ENCODE data around the gene SLC2A13. TPM values are rescaled to one million over a fixed set of nuclear protein-coding genes. Genes with fewer than 3 reads are reported as not detected.
A peak's percentile ranks its signal among the peaks of the same experiment; 100 is the strongest.

SLC2A13 gene
- total RNA-seq (2014; rRNA removed; shearing (Covaris generic)): 44.3 and 47.9 TPM in 2 replicates
- polyA plus RNA-seq (2014; cell fraction: nucleus; rRNA removed): 19.2 and 25.2 TPM in 2 replicates

DNA sequence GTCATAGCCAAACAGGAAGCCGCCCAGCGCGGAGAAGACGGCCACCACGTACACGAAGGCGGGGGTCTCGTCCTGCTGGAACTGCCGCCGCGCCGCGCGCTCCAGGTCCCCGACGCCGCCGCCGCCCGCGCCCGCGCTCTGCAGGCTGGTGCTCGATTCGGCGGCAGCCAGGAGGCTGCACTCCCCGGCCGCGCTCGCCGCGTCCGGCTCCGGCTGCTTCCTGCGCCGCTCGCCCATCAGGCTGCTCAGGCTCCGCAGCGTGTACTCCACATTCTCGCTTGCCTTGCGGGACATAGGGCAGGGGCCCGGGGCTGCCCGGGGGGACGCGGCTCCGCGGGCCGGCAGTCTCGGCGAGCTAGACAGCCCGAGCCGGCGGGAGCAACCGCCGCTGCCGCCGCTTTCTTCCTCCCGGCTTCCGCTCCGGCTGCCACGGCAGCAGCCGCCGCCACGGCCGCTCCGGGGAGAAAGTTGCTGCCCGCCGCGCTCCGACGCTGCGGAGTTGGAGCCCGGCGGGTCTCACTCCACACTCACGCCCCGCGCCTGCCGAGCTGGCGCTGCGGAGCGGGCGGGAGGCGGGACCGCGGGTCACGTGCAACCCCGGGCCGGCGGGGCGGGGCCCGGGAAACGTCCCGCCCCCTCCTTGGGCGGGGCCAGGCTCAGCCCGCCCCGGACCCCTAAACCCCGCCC is at the start of gene SLC2A13:
TSS of gene SLC2A13 (minus strand) at position 567 of the 687 bp plus-strand sequence. CDS start at position 294, 273 bp downstream.
- peak; percentile 66 for DNase-seq (ENCODE audit: extremely low read depth, low read depth)

DNA sequence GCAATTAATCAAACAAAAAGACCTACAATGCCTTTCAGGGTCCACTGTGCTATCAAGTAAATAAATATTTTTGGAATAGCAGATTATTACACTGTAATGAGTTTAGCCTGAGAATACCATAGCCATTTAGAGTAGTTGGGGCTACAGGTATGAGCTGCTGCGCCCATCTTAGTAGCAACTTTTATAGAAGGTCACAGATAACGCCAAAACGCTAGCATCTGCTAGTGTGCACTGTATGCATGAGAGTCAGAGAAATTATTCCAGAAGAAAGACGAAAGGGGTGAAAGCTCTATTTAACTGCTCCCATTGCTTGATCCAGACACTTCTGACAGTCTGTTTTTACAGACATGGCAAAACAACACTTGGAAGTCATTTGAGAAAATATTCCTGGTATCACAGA is 48.5 kb upstream of the SLC2A13 start:
- no peak for DNase-seq (ENCODE audit: extremely low read depth, low read depth)

DNA sequence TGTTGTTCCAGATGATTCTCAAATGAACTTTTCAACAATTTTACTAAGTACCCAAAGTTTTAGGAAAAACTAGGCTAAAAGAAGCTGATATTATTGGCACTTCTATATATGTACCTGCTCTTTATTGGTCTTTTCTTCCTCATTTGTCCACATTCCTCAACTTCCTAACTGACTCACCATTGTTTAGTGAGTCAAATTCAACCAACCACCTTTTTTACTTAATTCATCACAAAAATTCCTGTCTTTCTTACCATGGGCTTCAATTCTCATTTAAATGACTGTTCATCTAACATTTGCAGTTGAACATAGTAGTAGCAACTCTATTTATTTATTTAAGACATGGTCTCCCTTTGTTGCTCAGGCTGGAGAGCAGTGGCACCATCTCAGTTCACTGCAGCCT is 47.6 kb upstream of the SLC2A13 start:
- no peak for DNase-seq (ENCODE audit: extremely low read depth, low read depth)

DNA sequence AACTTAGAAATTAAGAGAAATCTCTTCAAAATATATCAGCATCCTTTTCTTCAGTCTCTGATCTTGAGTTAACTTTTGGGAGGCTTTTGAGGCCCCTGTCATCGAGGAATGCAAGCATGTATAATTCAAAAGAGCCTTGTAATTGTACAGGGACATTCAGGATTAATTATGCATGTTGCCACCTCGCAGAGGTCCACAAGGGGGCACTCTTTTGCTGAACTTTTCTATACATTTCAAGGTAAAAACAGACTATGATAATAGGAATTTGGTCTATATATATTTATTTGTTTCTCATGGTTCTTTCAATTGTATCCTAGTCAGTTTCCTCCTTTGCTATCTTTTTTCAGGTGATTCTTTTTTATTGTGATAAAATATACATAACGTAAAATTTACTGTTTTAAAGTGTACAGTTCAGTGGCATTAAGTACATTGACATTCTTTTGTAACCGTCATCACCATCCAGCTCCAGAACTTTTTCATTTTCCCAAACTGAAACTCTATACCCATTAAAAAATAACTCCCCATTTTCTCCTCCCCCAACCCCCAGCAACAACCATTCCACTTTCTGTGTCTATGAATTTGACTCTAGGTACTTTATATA is 47.0 kb upstream of the SLC2A13 start:
- DNase-seq (ENCODE audit: extremely low read depth, low read depth): peak; percentile 51

DNA sequence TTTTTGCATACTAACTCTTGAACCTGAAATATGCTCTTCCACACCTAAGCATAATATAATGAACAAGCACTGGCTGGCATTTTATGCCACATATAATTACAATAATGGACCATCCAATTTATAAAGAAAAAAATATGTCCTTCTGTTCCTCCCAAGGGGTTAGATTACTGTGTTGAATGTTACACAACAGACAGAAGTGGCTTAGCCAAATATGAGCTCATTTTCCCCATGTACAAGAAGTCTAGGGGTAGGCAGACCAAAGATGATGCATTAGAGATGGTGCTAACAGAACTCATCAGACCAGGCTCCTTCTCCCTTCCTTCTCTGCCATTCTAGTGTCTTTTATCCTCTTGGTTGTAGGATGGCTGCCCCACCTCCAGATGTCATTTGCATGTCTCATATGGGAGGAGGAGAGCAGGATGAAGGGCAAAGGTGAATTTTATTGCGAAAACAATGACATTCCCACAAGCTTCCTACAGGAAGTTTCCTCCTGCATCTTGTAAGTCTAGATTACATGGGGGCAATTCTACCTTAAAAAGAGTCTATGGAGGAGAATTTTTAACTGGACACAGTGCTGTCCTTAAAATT is 43.9 kb upstream of the SLC2A13 start:
- DNase-seq (ENCODE audit: extremely low read depth, low read depth): no peak

DNA sequence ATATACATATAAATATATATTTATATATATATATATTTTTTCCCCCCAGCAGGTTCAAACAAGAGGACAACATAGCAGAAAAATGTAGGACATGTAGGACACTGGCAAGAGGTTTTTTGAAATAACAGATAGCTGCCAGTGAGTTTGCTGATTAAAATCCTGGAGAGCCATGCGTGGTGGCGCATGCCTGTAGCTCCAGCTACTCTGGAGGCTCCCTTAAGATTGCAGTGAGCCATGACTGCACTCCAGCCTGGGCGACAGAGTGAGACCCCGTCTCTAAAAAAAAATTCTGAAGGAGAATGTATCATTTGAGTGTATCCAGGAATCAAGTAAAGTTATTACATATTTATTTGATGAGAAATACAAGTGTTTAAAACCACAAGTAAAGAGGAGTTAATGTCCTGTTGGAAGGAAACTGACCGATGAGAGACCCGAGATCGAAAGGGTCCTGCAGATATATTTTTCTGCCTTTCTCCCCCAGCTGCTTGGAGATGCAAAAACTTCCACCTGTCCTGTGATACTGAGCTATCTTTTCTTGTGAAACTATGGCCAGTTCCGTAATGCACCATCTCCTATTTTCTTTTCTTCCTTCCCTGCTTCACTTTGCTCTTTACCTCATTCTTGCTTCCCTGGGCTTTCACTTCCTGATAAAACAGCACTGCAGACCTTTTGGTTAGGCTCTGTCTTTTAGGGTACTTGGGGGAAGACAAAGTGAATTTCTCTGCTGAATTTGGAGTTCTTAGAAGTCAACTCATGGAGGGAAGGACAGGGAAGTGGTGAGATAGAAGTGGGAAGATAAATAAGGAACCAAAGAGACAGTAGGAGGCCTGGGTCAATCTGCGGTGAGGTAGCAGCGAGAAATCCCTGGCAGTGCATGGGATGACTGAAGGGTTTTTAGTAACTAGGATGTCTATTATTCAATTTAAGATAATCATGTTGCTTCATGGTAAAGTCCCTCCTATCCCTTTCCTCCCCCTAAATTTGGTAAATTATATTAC is 41.2 kb upstream of the SLC2A13 start:
- DNase-seq (ENCODE audit: extremely low read depth, low read depth): no peak

DNA sequence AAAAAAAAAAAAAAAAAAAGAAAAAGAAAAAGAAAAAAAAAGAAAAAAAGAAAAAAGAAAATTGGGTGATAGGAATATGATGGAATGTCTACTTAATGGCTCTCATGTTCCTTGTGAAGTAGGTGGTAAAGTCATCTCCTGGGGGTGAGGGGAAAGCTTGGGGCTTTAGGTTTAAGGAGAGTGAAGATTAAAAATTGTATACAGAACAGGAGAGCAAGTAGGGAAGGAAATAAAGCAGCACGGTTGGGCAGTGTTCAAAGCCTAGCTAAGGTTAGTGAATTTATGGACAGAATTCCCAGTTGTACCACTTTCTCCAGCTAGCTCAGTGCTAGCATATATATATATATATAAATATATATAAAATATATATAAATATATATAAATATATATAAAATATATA is 40.0 kb upstream of the SLC2A13 start:
- DNase-seq (ENCODE audit: extremely low read depth, low read depth): no peak

DNA sequence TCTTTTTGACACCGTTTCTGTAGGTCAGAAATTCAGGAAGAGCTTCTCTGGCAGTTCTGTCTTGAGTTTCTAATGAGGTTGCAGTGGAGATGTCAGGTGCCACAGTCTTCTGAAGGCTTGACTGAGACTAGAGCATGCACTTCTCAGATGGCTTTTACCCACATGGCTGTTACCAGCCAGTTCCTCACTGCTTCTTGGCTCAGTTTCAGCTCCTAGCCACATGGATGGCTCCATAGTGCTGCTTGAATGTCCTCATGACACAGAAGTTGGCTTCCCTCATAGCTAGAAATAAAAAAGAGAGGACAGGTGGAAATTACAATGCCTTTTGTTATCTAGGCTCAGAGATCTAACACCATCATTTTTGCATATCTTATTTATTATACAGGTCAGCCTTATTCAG is 38.1 kb upstream of the SLC2A13 start:
- no peak for DNase-seq (ENCODE audit: extremely low read depth, low read depth)

DNA sequence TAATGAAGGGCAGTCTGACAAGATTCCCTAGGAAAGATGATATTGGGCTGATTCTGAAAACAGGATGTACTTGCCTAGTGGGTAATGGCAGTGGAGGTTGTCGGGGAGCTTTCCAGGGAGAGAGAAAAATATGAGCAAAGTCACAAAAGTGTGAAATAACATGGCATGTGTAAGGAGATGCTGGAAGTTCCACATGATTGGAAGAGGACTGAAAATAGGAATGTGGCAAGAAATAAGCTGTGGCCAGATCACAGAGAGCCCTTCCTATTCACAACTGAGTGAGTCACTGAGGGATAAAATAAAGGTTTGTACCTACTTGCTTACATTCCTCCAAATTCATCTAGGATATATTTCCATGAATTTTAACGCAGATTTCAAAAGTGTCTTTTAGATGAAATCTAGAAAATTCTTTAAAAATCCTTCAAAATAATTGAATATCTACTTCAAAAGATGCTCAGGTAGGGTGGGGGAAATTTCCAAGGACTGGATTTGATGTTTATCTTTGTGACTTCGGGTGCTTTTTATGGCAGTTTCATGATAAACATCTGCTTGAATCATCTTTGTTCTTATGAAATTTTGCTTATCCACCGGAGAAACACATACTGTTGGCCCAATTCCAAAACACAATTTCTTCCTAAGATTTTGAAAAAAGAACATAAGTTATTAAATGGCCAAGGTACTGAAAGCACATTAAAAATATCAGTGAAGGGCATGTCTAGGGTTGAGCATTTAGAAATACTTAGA is 36.3 kb upstream of the SLC2A13 start:
- DNase-seq (ENCODE audit: extremely low read depth, low read depth): no peak

DNA sequence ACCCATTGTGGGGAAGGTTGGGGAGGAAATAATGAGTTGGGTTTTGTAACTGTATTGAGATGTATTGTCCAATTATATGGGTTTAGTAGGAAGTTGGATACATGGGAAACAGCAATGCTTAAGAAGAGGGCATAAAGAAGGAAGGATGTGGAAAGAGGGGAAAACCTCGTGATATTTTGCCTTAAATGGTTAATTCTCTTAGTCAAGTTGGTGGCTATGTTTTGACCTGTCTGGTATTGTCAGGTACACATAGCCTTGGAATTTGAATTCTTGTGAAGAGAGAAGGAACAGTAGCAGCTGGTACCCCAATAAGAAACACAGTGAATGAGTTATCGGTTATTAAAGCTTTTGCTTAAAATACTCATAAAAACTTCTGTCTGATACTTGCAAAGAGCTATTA is 32.6 kb upstream of the SLC2A13 start:
- DNase-seq (ENCODE audit: extremely low read depth, low read depth): no peak

DNA sequence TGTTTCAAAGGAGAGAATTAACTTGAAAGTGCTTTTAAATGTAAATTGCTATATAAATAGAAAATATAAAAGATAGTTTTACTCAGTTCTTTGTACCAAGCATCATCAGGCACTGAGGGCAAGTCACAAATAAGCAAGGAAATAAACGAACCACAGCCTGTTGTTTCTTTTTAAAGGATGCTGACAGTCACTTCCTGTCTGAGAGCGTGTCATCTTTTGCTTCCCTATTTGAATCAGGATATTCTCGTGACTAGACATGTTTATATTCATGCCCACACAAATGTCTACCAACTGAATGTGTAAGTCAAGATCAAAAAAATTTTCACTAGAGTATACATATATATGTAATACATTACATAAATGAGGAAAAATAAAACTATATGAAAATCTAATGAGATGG is 31.4 kb upstream of the SLC2A13 start:
- no peak for DNase-seq (ENCODE audit: extremely low read depth, low read depth)

DNA sequence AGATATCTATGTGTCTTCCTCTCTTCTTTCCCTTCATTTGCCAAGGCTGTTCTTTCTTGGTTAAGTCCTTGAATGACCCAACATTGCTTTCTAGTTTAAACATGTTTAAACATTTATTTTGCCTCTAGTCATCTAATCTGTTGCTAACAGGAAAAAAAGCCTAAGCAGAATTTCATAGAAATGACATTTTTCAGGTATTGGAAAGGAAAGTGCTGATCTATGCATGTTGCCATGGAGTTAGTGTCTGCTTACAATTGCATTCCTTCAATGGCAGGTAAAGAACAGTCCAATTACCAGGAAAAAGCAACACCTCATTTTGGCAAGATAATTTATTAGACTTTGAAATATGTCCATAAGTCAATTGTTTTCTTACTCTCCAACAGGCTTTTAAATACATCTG is 21.5 kb upstream of the SLC2A13 start:
- DNase-seq (ENCODE audit: extremely low read depth, low read depth): no peak

DNA sequence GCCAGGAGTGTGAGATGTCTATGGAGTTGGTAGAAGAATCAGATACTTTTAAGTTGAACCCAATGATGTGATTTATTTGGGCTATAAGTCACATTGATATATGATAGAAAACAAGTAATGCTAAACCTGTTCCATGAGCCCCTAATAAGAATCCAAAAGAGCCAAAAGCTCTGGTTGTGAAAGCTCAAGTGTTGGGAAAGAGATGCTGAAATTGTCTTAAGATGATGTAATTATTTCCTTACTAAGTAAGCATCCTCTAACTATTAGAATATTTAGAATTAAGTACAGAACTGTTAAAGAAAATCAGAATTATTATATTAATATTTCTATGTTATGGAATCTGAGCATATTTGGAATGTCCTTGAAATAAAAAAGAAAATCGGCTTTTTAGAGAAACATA is 17.6 kb upstream of the SLC2A13 start:
- DNase-seq (ENCODE audit: extremely low read depth, low read depth): no peak

DNA sequence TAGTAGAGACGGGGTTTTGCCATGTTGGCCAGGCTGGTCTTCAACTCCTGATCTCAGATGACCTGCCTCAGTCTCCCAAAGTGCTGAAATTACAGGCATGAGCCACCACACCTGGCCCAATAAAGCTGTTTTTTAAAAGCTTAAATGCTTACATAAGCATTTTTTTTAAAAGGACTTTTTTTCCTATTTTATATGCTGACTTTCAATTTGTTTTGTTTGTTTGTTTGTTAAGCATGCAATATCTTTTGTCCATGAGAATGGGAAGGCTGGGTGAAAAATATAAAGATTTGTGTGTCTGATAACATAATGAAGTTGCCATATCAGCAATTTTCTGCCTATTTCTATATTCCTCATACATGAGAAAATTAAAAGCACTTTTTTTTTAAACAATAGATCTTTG is 17.0 kb upstream of the SLC2A13 start:
- DNase-seq (ENCODE audit: extremely low read depth, low read depth): no peak

DNA sequence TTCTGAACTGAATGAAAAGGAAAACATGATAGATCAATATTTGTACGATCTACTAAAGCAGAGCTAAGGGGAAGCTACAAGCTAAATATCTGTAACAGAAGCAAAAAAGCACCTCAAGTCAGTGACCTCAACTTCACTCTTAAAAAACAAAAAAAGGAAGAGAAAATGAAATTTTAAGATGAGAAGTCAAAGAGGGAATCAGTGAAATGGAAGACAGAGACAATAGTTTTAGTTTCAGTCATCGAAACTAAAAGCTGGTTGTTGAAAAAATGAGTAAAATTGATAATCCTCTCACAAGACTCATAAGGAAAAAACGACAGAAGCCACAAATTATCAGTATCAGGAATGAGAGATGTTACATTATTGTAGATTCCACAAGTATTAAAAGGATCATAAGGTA is 11.9 kb upstream of the SLC2A13 start:
- no peak for DNase-seq (ENCODE audit: extremely low read depth, low read depth)

DNA sequence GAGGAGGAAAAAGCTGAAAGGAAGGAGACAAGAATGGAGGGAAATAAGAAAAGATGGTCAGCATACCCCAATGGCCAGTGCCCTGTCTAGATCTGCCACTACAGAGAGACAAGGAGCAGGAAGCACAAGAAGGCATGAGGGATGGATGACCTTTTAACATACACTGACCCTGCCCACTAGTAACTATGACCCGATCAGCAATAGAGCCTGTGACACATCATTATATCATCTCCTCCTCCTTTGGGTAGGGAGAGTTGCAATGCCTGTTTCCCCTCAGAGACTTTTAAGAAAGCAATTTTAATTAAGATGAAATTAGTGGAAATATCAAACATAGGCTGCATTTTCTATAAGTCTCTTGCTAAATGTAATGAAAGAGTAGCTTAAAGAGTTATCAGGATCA is 4.7 kb upstream of the SLC2A13 start:
- DNase-seq (ENCODE audit: extremely low read depth, low read depth): no peak

DNA sequence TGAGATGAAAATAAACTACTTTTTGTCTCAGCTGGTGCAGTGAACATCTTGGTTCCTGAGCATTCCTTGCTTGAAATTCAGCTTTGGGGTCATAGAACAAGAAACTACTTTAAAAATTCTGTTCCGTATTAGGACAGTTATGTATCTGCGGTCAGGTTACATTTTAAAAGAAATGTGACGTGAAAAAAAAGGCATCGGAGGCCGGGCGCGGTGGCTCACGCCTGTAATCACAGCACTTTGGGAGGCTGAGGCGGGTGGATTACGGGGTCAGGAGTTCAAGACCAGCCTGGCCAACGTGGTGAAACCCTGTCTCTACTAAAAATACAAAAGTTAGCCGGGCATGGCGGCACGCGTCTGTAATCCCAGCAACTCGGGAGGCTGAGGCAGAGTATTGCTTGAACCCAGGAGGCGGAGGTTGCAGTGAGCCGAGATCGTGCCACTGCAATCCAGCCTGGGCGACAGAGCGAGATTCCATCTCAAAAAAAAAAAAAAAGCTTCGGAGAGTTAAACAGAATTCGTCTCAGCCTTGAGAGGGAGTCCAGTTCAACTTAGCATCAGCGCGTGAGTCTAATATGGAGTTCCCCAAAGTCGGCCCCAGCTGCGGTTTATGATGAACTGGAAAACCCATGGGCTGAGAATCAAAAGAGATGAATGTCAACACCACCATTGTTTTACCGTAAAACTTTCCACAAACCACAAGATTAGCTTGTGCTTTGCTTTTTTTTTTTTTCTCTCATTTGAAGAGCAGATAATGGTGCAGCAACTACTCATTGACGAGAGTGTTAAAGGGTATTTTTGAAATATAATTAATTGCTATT is 2.1 kb upstream of the SLC2A13 start:
- no peak for DNase-seq (ENCODE audit: extremely low read depth, low read depth)

DNA sequence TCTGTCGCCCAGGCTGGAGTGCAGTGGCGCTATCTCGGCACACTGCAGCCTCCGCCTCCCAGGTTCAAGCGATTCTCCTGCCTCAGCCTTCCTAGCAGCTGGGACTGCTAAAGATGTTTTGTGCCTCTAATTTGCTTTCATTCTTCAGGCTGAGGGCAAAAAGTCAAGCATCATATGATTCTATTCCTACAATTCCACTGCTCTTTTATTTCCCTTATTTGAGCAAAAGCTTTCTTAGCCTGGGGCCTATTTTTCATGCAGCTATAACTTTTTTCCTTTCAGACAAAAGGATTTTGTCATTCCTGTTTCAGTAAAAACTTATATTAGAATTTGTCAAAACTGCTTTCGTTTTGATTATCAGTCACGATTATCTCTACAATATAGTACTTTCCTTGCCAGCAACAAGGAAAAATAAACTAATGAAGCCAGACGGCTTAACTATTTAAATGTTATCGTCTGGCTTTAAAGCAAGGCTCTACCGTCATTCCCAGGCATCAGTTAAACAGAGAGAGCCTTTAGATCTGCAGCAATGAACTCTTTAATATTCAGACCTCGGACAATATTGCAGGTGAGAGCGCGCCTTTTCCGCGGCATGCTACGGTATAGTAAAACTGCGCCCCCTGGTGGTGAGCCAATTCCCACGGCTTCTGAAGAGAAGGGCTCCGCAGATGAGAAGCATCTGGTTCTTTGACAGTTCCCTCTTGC is 1.4 kb upstream of the SLC2A13 start:
- peak; percentile 75 for DNase-seq (ENCODE audit: extremely low read depth, low read depth)

DNA sequence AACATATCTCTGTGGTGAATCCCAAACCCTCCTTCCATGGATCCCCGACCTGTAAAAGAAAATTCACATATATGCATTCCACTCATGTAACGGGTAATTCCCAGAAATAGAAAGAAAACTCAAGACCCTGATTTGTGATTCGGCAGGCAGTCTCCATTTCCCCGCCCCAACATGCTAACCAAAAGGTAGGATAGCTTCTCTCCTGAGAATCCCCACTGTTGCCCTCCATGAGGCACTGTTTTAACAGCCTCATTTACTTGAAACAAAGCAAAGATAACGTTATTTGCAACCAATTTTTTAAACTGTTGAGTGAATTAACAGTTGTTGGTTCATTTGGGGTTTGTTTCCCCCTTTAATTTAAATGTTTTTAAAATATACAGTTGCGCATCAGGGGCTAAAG is 774 bp upstream of the SLC2A13 start:
- no peak for DNase-seq (ENCODE audit: extremely low read depth, low read depth)
